GM23248 (cell line): ENCODE data around the gene RAB22A. TPM values are rescaled to one million over a fixed set of nuclear protein-coding genes. Genes with fewer than 3 reads are reported as not detected.
A peak's percentile ranks its signal among the peaks of the same experiment; 100 is the strongest.

Experiments
- DNase-seq: peaks from one replicate; pipeline ENCODE4 v3.0.0-alpha.2; 2015
- H2AFZ ChIP-seq: fragments of 200-600 bp; sonication (generic); 2 replicates; pipeline ENCODE4 v1.6.1; 2016; ENCODE audit warnings: antibody characterized with exemption
- H3F3A ChIP-seq: fragments of 200-600 bp; sonication (generic); 2 replicates; pipeline ENCODE4 v1.6.1; 2016; ENCODE audit warnings: mild to moderate bottlenecking, antibody characterized with exemption, mixed run types; ENCODE audit not compliant: insufficient read depth
- H3K27ac ChIP-seq: fragments of 200-600 bp; sonication (generic); 2 replicates; pipeline ENCODE4 v1.5.1; 2016; ENCODE audit warnings: mild to moderate bottlenecking
- H3K27me3 ChIP-seq: fragments of 200-600 bp; sonication (generic); replicated peaks from 2 replicates; pipeline ENCODE4 v1.6.1; 2016; ENCODE audit warnings: mild to moderate bottlenecking; ENCODE audit not compliant: insufficient read depth
- H3K36me3 ChIP-seq: fragments of 200-600 bp; sonication (generic); 2 replicates; pipeline ENCODE4 v1.6.1; 2016; ENCODE audit warnings: low read depth, mild to moderate bottlenecking
- H3K4me1 ChIP-seq: fragments of 200-600 bp; sonication (generic); 2 replicates; pipeline ENCODE4 v1.6.1; 2016; ENCODE audit warnings: mild to moderate bottlenecking; ENCODE audit not compliant: insufficient read depth
- H3K4me2 ChIP-seq: fragments of 200-600 bp; sonication (generic); one replicate; pipeline ENCODE4 v1.6.1; 2016; ENCODE audit warnings: mild to moderate bottlenecking; ENCODE audit not compliant: unreplicated experiment
- H3K4me3 ChIP-seq: fragments of 200-600 bp; sonication (generic); 2 replicates; pipeline ENCODE4 v1.5.1; 2016; ENCODE audit warnings: mild to moderate bottlenecking
- H3K79me2 ChIP-seq: fragments of 200-600 bp; sonication (generic); 2 replicates; pipeline ENCODE4 v1.6.1; 2016; ENCODE audit warnings: mild to moderate bottlenecking; ENCODE audit not compliant: insufficient read depth
- H3K9ac ChIP-seq: fragments of 200-600 bp; sonication (generic); 2 replicates; pipeline ENCODE4 v1.6.1; 2016; ENCODE audit warnings: mild to moderate bottlenecking
- H3K9me2 ChIP-seq: fragments of 200-600 bp; sonication (generic); 2 replicates; pipeline ENCODE4 v1.6.1; 2016; ENCODE audit warnings: mixed run types, mild to moderate bottlenecking, moderate library complexity; ENCODE audit not compliant: insufficient read depth
- H3K9me3 ChIP-seq: fragments of 200-600 bp; sonication (generic); one replicate; pipeline ENCODE4 v1.6.1; 2017; ENCODE audit warnings: low read depth
- H4K20me1 ChIP-seq: fragments of 200-600 bp; sonication (generic); 2 replicates; pipeline ENCODE4 v1.6.0; 2016; ENCODE audit not compliant: insufficient read depth
- EZH2 ChIP-seq: fragments of 200-600 bp; sonication (generic); IDR thresholded peaks from 2 replicates; pipeline ENCODE4 v1.6.1; 2018; ENCODE audit warnings: antibody characterized with exemption, mild to moderate bottlenecking; ENCODE audit not compliant: insufficient read depth, poor library complexity, severe bottlenecking
- EZH2phosphoT487 ChIP-seq: fragments of 200-600 bp; sonication (generic); IDR thresholded peaks from 2 replicates; pipeline ENCODE4 v1.6.1; 2018; ENCODE audit warnings: antibody characterized with exemption, moderate library complexity, mild to moderate bottlenecking, low read depth; ENCODE audit not compliant: insufficient read depth
- WGBS, 2 experiments: methylation state at CpG; one replicate each; pipeline ENCODE4 v1.1.6; 2015 to 2017; ENCODE audit warnings: low lambda C conversion rate in 2 of 2, low coverage in 1 of 2; ENCODE audit errors: missing lambda C conversion rate in 2 of 2; 5-methylcytosine and 5-hydroxymethylcytosine counted together
- in situ Hi-C: fragments of 300-500 bp; cut with MboI; formaldehyde crosslinking; loops from 2 replicates; pipeline ENCODE4 v1.15.0; 2020
- polyA plus RNA-seq: library from polyadenylated mRNA; unstranded; fragments of >200 nt; fragmentation: Nextera tagmentation; extraction: Ambion mirVana; gene quantifications from 2 replicates; pipeline ENCODE4 v1.2.1, GENCODE V29; 2016
- total RNA-seq: library from RNA; depleted of rRNA; stranded (reverse); fragments of >200 nt; shearing (Covaris generic); gene quantifications from 2 replicates; pipeline ENCODE4 v1.2.3, GENCODE V29; 2014

RAB22A gene
- total and polyA plus RNA-seq, 2 experiments from 2014 or later, result 21.2 to 21.3 TPM

- Histone ChIP-seq H3K79me2 (peaks cover 80% of the 10 kb centered on the region), H3K4me1 (peaks cover 54% of the 10 kb centered on the region), H2AFZ (no peak overlapping the region), H3K4me2 (peak overlapping the region; percentile 64), H3K9me3 (no peaks in the 10 kb centered on the region), H4K20me1 (no peaks in the 10 kb centered on the region), H3K36me3 (peaks cover 5% of the 10 kb centered on the region), H3K27me3 (no peaks in the 10 kb centered on the region), H3F3A (peaks cover 51% of the 10 kb centered on the region), H3K4me3 (no peak overlapping the region), H3K9ac (no peak overlapping the region), H3K27ac (peak overlapping the region; percentile 51), H3K9me2 (no peaks in the 10 kb centered on the region)
- WGBS, 2 experiments, result 73 to 74% methylated on average over 4 of the region's 4 CpGs
- TF ChIP-seq EZH2phosphoT487 (no peak), EZH2 (no peak)
- peak; percentile 73 for DNase-seq
- in situ Hi-C loops, result no loop called here
These were observed 35.2 kb downstream of the RAB22A start for GRCh38 chr20:58344741-58345140.

- H2AFZ ChIP-seq, result no peak overlapping the region
- WGBS, 2 experiments, result 49 to 57% methylated on average over 3 of the region's 3 CpGs
- peak; percentile 89 for DNase-seq
- H3K27ac ChIP-seq, result peak overlapping the region; percentile 14
- H3K4me2 ChIP-seq, result no peak overlapping the region
- H3F3A ChIP-seq, result peaks cover 16% of the 10 kb centered on the region
- H3K9me3 ChIP-seq, result no peaks in the 10 kb centered on the region
- H3K36me3 ChIP-seq, result peaks cover 20% of the 10 kb centered on the region
- no peaks in the 10 kb centered on the region for H3K9me2 ChIP-seq
- H4K20me1 ChIP-seq, result no peaks in the 10 kb centered on the region
- H3K4me3 ChIP-seq, result no peak overlapping the region
- H3K27me3 ChIP-seq, result no peaks in the 10 kb centered on the region
- in situ Hi-C loops, result no loop called here
- H3K9ac ChIP-seq, result no peak overlapping the region
- peaks cover 78% of the 10 kb centered on the region for H3K79me2 ChIP-seq
- no peak for TF ChIP-seq EZH2
- no peak for TF ChIP-seq EZH2phosphoT487
- H3K4me1 ChIP-seq, result peaks cover 15% of the 10 kb centered on the region
These were observed 40.1 kb downstream of the RAB22A start for GRCh38 chr20:58349570-58349969.

- no peak for TF ChIP-seq EZH2phosphoT487
- no peak for TF ChIP-seq EZH2
- H3K36me3 ChIP-seq, result peaks cover 35% of the 10 kb centered on the region
- no peak overlapping the region for H3K9ac ChIP-seq
- no peak for DNase-seq
- H2AFZ ChIP-seq, result no peak overlapping the region
- no peak overlapping the region for H3K4me3 ChIP-seq
- no peak overlapping the region for H3K27ac ChIP-seq
- H3K79me2 ChIP-seq, result peaks cover 51% of the 10 kb centered on the region
- in situ Hi-C loops, result no loop called here
- peaks cover 8% of the 10 kb centered on the region; the same call in 1 of the 2 replicates for H3F3A ChIP-seq
- peaks cover 5% of the 10 kb centered on the region for H3K4me1 ChIP-seq
- no peaks in the 10 kb centered on the region for H4K20me1 ChIP-seq
- WGBS, 2 experiments, result 70 to 88% methylated on average over 2 of the region's 2 CpGs
- no peak overlapping the region for H3K4me2 ChIP-seq
- no peaks in the 10 kb centered on the region for H3K27me3 ChIP-seq
- no peaks in the 10 kb centered on the region for H3K9me3 ChIP-seq
- H3K9me2 ChIP-seq, result no peaks in the 10 kb centered on the region
These were observed 43.0 kb downstream of the RAB22A start for GRCh38 chr20:58352468-58352867.

DNA sequence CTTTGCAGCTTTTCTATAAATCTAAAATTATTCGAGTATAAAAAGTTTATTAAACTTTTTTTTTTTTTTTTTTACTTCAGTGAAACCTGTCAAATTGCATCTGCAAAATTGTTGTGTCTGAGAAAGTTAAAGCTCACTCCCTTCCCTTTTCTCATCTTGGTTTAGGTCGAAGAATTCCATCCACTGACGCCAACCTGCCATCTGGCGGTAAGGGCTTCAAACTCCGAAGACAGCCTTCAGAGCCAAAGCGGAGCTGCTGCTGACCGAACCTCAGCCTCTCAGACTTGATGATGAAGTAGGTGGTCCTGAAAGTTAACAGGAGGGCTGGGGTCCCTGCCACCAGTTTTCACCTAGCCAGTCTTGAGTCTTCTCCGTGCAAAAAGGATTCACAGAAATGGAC, 49.9 kb downstream of the RAB22A start:
- peaks cover 6% of the 10 kb centered on the region; the same call in 1 of the 2 replicates for H3K4me1 ChIP-seq
- H3K9me2 ChIP-seq, result no peaks in the 10 kb centered on the region
- in situ Hi-C loops, result no loop called here
- no peak overlapping the region for H3K4me2 ChIP-seq
- H3K4me3 ChIP-seq, result no peak overlapping the region
- WGBS, 2 experiments, result 78 to 86% methylated on average over 8 of the region's 8 CpGs
- H3K36me3 ChIP-seq, result peaks cover 60% of the 10 kb centered on the region
- no peak for DNase-seq
- no peaks in the 10 kb centered on the region for H3F3A ChIP-seq
- H3K27me3 ChIP-seq, result no peaks in the 10 kb centered on the region
- no peak overlapping the region for H3K9ac ChIP-seq
- H4K20me1 ChIP-seq, result no peaks in the 10 kb centered on the region
- no peak for TF ChIP-seq EZH2phosphoT487
- TF ChIP-seq EZH2, result no peak
- no peak overlapping the region for H2AFZ ChIP-seq
- no peak overlapping the region for H3K27ac ChIP-seq
- no peaks in the 10 kb centered on the region; the same call in 1 of the 2 replicates for H3K79me2 ChIP-seq
- no peaks in the 10 kb centered on the region for H3K9me3 ChIP-seq

GRCh38 chr20:58360936-58361335, 51.4 kb downstream of the RAB22A start:
- no peak overlapping the region for H3K4me2 ChIP-seq

More at GRCh38 chr20:58360936-58361335, 51.4 kb downstream of the RAB22A start:
- H3K36me3 ChIP-seq, result peaks cover 61% of the 10 kb centered on the region
- H3K27ac ChIP-seq, result 0 out of 2 replicates have a peak overlapping the region, but pooled peaks have one; percentile 2
- H3K4me3 ChIP-seq, result no peak overlapping the region
- TF ChIP-seq EZH2phosphoT487 (no peak), EZH2 (no peak)
- DNase-seq, result no peak
- no peaks in the 10 kb centered on the region for H3K9me2 ChIP-seq
- H4K20me1 ChIP-seq, result no peaks in the 10 kb centered on the region
- peaks cover 6% of the 10 kb centered on the region; the same call in 1 of the 2 replicates for H3K4me1 ChIP-seq
- H3K27me3 ChIP-seq, result no peaks in the 10 kb centered on the region
- in situ Hi-C loops, result no loop called here
- H3K79me2 ChIP-seq, result no peaks in the 10 kb centered on the region; the same call in 1 of the 2 replicates
- no peaks in the 10 kb centered on the region for H3F3A ChIP-seq
- no peak overlapping the region for H2AFZ ChIP-seq
- no peaks in the 10 kb centered on the region for H3K9me3 ChIP-seq
- no peak overlapping the region for H3K9ac ChIP-seq
